MCF 10A (cell line): Measurements from ENCODE around the gene ALDH1A2. TPM values are rescaled to one million over a fixed set of nuclear protein-coding genes. Genes with fewer than 3 reads are reported as not detected.

Source experiments
- BruUV-seq: library from RNA; stranded (reverse); fragments of 400-500 nt; replicated peaks from 2 replicates; lab custom pipeline; 2021; lab: Mats Ljungman, UMichigan
- CTCF ChIA-PET: fragments of 300-600 bp; sonication (Branson Sonifier 250); formaldehyde crosslinking; extraction: SDS; loops from one replicate; lab custom pipeline; 2021; ENCODE audit warnings: antibody characterized with exemption, inconsistent platforms; lab: Yijun Ruan, JAX
- POLR2A ChIA-PET: fragments of 300-600, 350-650 bp; sonication (Branson Sonifier 250); formaldehyde crosslinking; extraction: SDS; loops from one replicate; lab custom pipeline; 2020; ENCODE audit warnings: antibody characterized with exemption, inconsistent platforms; lab: Yijun Ruan, JAX
- DNase-seq: peaks from one replicate; pipeline ENCODE4 v3.0.0-alpha.2; 2018; ENCODE audit not compliant: unreplicated experiment
- H3K27ac Mint-ChIP-seq: one replicate; pipeline ENCODE4 v1.8.0; 2022; ENCODE audit warnings: mild to moderate bottlenecking, low read depth, mixed read lengths; ENCODE audit not compliant: unreplicated experiment
- H3K27me3 Mint-ChIP-seq: one replicate; pipeline ENCODE4 v1.8.0; 2022; ENCODE audit warnings: mixed read lengths; ENCODE audit not compliant: insufficient read depth, unreplicated experiment
- H3K36me3 Mint-ChIP-seq: one replicate; pipeline ENCODE4 v1.8.0; 2022; ENCODE audit warnings: mild to moderate bottlenecking, moderate library complexity, mixed read lengths; ENCODE audit not compliant: insufficient read depth, unreplicated experiment
- H3K4me1 Mint-ChIP-seq: one replicate; pipeline ENCODE4 v1.8.0; 2022; ENCODE audit warnings: mixed read lengths; ENCODE audit not compliant: insufficient read depth, unreplicated experiment
- H3K4me3 Mint-ChIP-seq: one replicate; pipeline ENCODE4 v1.8.0; 2022; ENCODE audit warnings: mild to moderate bottlenecking, moderate library complexity, mixed read lengths; ENCODE audit not compliant: unreplicated experiment
- H3K9me3 Mint-ChIP-seq: one replicate; pipeline ENCODE4 v1.8.0; 2022; ENCODE audit warnings: mixed read lengths; ENCODE audit not compliant: unreplicated experiment
- CTCF ChIP-seq: fragments of 200-600 bp; IDR thresholded peaks from one replicate; pipeline ENCODE4 v1.8.0; 2022; ENCODE audit warnings: antibody characterized with exemption, mild to moderate bottlenecking; ENCODE audit not compliant: unreplicated experiment
- intact Hi-C: fragments of 100-400 bp; cut with micrococcal nuclease; formaldehyde crosslinking; loops from 2 replicates; pipeline ENCODE4 v1.14.1; 2022
- total RNA-seq: library from RNA; stranded (reverse); gene quantifications from 2 replicates; pipeline ENCODE4 v1.2.3, GENCODE V29; 2022

Gene ALDH1A2
- total RNA-seq, 1 experiment from 2014 or later, result 1.2 TPM

GRCh38 chr15:57992761-57993355 lies 72.7 kb downstream of the ALDH1A2 start:
- ChIA-PET CTCF (interaction anchor here (0.8 to 1.0 kb wide), 3 partner anchors 10 to 80 kb away, joined by 3 read pairs; no protein-coding TSS in a partner anchor), POLR2A (interaction anchor here (0.6 to 1.2 kb wide), 5 partner anchors 10 to 1895 kb away, joined by 3 to 5 read pairs (median 3); no protein-coding TSS in a partner anchor)
- TF ChIP-seq CTCF, result no peak
- H3K9me3 Mint-ChIP-seq, result no peaks in the 10 kb centered on the region
- H3K36me3 Mint-ChIP-seq, result peaks cover 5% of the 10 kb centered on the region
- no peak for DNase-seq
- H3K27ac Mint-ChIP-seq, result no peak overlapping the region
- no peaks in the 10 kb centered on the region for H3K27me3 Mint-ChIP-seq
- H3K4me1 Mint-ChIP-seq, result no peaks in the 10 kb centered on the region
- no TSS peak for BruUV-seq
- H3K4me3 Mint-ChIP-seq, result no peak overlapping the region
- intact Hi-C loops, result no loop called here

- DNase-seq, result no peak
- no peak overlapping the region for H3K4me3 Mint-ChIP-seq
- no peak overlapping the region for H3K27ac Mint-ChIP-seq
- no peaks in the 10 kb centered on the region for H3K4me1 Mint-ChIP-seq
- H3K27me3 Mint-ChIP-seq, result no peaks in the 10 kb centered on the region
- no peaks in the 10 kb centered on the region for H3K36me3 Mint-ChIP-seq
- intact Hi-C loops, result no loop called here
- TF ChIP-seq CTCF, result no peak
- CTCF ChIA-PET, result interaction anchor here (0.7 to 1.3 kb wide), 2 partner anchors 93 to 1090 kb away, joined by 3 to 6 read pairs; no protein-coding TSS in a partner anchor
- H3K9me3 Mint-ChIP-seq, result no peaks in the 10 kb centered on the region
- POLR2A ChIA-PET, result interaction anchor here (0.6 to 2.2 kb wide), 2 partner anchors 11 to 1586 kb away, joined by 4 to 9 read pairs; no protein-coding TSS in a partner anchor
- no TSS peak for BruUV-seq
Observed at GRCh38 chr15:57973534-57973933, 92.0 kb downstream of the ALDH1A2 start.

- H3K4me3 Mint-ChIP-seq, result no peak overlapping the region
- BruUV-seq, result no TSS peak
- H3K4me1 Mint-ChIP-seq, result no peaks in the 10 kb centered on the region
- intact Hi-C loops, result no loop called here
- no peaks in the 10 kb centered on the region for H3K27me3 Mint-ChIP-seq
- no peak for TF ChIP-seq CTCF
- H3K36me3 Mint-ChIP-seq, result no peaks in the 10 kb centered on the region
- H3K27ac Mint-ChIP-seq, result no peak overlapping the region
- CTCF ChIA-PET, result interaction anchor here (0.7 to 1.3 kb wide), 3 partner anchors 93 to 211 kb away, joined by 3 to 6 read pairs (median 3); no protein-coding TSS in a partner anchor
- DNase-seq, result no peak
- no peaks in the 10 kb centered on the region for H3K9me3 Mint-ChIP-seq
- POLR2A ChIA-PET, result interaction anchor here (2.2 kb wide), 1 partner anchor 10 kb away, joined by 9 read pairs; no protein-coding TSS in a partner anchor
Observed at GRCh38 chr15:57972864-57973263, 92.6 kb downstream of the ALDH1A2 start.

GRCh38 chr15:57969996-57970395 lies 95.5 kb downstream of the ALDH1A2 start:
- no peaks in the 10 kb centered on the region for H3K4me1 Mint-ChIP-seq
- H3K36me3 Mint-ChIP-seq, result no peaks in the 10 kb centered on the region
- H3K27ac Mint-ChIP-seq, result no peak overlapping the region
- BruUV-seq, result no TSS peak
- no peak for DNase-seq
- no peaks in the 10 kb centered on the region for H3K27me3 Mint-ChIP-seq
- H3K9me3 Mint-ChIP-seq, result no peaks in the 10 kb centered on the region
- intact Hi-C loops, result loop anchor here (1.0 kb wide), 2 partner anchors 96 to 212 kb away; no protein-coding TSS in a partner anchor
- no peak overlapping the region for H3K4me3 Mint-ChIP-seq
- TF ChIP-seq CTCF, result no peak
- ChIA-PET CTCF (interaction anchor here (0.7 to 3.5 kb wide), 4 partner anchors 10 to 102 kb away, joined by 3 to 19 read pairs (median 3); partner anchors contain the start of gene ALDH1A2), POLR2A (interaction anchor here (0.9 kb wide), 1 partner anchor 24 kb away, joined by 3 read pairs; no protein-coding TSS in a partner anchor)
